Smooth muscle cell of the brain vasculature (primary cell): ENCODE data around the gene IPCEF1.
"Not testable (repeated sequence)": the region's sequence is repeated elsewhere in the genome, so short reads cannot be mapped to it uniquely, and the experiment has no call there.

Source experiments
- DNase-seq: peaks from one replicate; pipeline ENCODE4 v3.0.0-alpha.2; 2012; ENCODE audit warnings: low read depth, low spot score

IPCEF1 gene

GRCh38 chr6:154331750-154332149 is 24.9 kb downstream of the IPCEF1 start:
- DNase-seq: no peak

- no peak for DNase-seq
Measured at GRCh38 chr6:154329350-154330170, 27.0 kb downstream of the IPCEF1 start.

- not testable (repeated sequence) for DNase-seq
Measured at GRCh38 chr6:154327313-154327712, 29.3 kb downstream of the IPCEF1 start.

- DNase-seq: no peak
Measured at GRCh38 chr6:154325142-154325541, 31.5 kb downstream of the IPCEF1 start.

- DNase-seq: no peak
Measured at GRCh38 chr6:154320181-154320580, 36.4 kb downstream of the IPCEF1 start.

- DNase-seq: peak; percentile 35
Measured at GRCh38 chr6:154319231-154319858, 37.3 kb downstream of the IPCEF1 start.

DNA sequence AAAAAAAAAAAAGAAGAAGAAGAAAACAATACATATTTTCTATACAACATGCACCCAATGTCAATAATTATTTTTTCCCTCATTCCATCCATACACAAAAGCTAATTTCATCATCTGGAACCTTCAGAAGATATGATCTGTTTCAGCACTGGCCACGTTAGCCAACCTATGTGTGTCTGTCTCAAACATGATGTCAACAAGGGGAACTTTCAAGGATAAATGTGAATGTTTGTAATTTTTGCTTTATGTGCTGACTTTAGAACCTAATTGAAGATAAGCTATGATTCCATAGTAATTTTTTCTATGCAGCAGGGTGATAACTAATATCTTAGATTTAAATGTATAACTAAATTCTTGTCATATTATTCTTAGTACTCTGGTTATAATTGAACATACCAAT is 37.9 kb downstream of the IPCEF1 start:
- no peak for DNase-seq

GRCh38 chr6:154316131-154316530 is 40.5 kb downstream of the IPCEF1 start:
- DNase-seq: no peak

DNA sequence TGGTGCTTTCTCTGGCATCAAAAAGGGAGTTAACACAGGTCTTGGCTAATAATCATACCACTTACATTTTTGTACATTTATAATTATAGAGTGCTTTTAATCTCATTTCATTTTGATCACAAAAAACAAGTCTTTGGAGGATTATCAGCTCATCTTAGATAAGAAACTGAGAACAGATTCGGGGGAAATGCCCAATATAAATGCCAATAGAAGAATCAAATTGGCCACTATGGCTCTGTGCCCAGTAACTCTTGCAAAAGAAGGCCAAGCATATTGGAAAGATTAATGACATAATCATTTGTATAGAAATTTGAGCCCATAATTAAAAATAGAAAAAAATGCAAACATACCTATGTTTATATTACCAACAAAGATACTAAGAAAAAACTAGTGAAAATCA is 42.5 kb downstream of the IPCEF1 start:
- DNase-seq: no peak

- DNase-seq: no peak
Measured at GRCh38 chr6:154308986-154309385, 47.6 kb downstream of the IPCEF1 start.

DNA sequence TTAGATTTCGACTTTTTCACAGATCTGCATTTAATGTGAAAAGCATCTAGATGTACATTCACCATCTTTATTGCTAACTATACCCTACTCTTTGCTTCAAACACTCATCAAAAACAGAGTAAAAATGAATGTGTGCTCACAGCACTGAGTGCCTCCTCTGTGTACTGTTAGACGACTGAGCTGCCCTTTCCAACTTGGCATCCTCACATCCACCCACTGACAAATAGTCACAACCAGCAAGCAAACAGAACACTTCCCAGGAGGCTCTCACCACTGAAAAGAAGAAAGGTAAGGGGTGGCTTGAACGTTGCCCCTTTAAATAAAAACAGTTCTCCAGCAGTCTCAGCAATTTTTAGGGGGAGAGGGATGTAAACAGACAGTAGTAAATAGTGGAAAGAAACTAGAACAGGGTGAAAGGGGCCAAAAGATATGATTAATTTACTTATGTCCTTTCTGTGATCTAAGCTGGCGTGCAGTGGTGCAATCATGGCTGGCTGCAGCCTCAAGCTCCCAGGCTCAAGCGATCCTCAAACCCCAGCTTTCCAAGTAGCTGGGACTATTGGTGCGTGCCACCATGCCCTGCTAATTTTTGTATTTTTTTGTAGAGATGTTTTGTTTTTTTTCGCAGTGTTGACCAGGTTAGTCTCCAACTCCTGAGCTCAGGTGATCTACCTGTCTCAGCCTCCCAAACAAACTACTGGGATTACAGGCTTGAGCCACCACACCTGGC is 48.7 kb downstream of the IPCEF1 start:
- no peak for DNase-seq

GRCh38 chr6:154307147-154307546 is 49.5 kb downstream of the IPCEF1 start:
- DNase-seq: not testable (repeated sequence)

DNA sequence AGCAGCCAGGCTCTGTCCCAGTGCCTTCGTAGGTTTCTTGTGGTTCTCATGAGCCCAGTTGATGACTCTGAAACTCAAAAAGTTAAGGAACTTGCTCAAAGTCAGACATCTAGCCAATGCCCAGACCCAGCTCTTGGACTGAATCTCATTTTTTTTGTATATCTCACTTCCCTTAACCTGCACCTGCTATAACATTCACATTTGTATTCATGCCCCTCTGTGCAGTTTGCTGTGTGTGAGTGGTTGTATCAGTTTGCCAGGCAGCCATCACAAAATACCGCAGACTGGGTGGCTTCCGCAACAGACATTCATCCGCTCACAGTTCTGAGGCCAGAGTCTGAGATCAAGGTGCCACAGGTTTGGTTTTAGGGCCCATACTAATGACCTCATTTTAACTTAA is 49.9 kb downstream of the IPCEF1 start:
- no peak for DNase-seq

- DNase-seq: no peak
Measured at GRCh38 chr6:154304191-154304590, 52.4 kb downstream of the IPCEF1 start.

GRCh38 chr6:154303642-154304041 is 53.0 kb downstream of the IPCEF1 start:
- not testable (repeated sequence) for DNase-seq

DNA sequence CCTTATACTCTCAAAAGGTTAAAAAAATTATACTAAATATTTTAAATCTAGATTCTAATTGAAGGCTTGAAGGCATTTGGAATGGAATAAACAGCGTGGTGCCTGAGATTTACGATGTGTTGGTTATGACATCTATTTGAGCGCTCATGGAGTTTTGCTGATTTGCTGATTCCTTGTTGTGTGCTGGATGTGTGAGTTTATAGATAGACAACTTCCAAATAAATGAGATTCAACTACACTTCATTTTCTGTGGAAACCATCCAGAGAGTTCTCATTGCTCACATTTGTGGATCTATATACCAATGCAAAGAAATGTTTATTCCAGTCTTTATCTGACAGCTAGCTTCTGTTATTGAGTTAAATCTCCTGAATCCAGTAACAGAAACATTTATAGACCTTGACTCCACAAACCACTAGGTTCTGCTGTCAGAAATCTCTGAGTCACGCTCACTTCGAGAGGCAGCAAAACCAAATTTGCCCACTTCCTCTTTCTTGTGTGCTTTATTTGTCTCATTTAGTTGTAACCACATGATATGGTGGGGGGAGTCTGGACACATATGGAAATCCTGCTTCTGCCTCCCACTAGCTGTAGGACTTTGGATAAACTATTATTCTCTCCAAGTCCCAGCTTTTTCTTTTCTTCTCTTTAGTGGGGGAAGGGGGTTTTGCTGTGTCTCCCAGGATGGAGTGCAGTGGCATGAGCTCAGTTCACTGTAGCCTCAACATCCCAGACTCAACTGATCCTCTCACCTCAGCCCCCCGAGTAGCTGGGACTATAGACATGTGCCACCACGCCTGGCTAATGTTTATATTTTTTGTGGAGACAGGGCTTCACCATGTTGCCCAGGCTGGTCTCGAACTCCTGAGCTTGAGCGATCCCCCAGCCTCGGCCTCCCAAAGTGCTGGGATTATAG is 54.5 kb downstream of the IPCEF1 start:
- DNase-seq: no peak

DNA sequence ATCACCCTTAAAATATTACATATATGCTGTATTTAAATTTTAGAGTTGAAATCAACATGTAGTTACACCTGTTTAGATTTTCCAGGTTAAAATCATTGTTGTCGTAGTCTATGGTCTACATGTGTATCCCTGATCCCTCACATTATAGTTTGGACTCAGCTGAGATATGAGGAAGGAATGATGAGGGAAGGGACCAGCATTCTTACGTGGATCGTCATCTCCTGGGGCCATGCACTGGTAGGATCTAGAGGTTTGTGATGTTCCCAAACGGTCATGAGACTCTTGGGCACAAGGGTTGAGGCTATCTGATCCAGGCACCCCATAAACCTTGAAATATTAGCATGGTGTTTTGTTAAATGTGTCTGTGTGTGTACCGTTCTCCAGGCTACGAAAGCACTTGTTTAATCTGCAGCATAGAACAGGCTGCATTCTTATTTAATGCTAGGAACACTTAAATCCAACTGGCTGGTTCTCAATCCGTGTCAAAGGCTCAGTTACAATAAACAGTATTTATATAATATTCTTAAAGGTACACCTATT is 55.4 kb downstream of the IPCEF1 start:
- no peak for DNase-seq

- no peak for DNase-seq
Measured at GRCh38 chr6:154298297-154298696, 58.3 kb downstream of the IPCEF1 start.

- DNase-seq: no peak
Measured at GRCh38 chr6:154297721-154298120, 58.9 kb downstream of the IPCEF1 start.

GRCh38 chr6:154297210-154297609 is 59.4 kb downstream of the IPCEF1 start:
- no peak for DNase-seq

DNA sequence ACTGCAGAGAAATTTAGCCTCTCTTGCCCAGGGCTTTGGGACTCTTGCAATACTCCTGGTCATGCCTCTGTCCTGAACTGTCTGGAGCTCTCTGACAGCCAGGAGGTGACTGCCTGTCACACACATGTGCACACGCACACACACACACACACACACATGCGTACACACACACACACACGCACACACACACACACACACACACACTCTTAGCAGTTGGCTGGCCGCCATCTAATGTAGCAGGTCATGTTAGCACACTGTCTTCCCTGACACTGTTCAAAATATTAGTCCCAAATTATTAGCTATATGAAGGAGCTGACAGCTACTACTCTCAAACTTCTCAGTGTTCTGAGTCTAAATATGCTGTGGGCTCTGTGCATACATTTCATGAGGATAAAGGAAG is 60.9 kb downstream of the IPCEF1 start:
- DNase-seq: no peak
